ENCODE data around the gene RGSL1.

DNA sequence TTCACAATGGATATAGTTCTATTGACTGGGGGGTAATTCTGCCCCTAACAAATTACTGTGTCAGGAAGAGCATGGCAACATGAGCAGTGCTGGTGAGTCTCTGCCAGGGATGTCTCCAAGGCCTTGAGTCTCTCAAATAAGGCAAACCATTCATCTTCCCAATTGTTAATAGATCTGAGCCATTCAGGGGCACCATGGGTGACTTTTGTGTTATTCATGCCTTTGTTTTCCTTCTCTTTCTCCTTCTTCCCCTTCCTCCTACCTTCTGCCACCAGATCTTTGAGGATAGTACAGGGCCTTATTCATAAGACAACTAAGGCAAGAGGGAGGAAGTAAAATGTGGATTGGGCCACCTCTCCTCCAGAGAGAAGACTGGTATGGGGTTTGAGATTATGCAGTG lies at the start of gene RGSL1:
- TF ChIP-seq, protein P1, sequence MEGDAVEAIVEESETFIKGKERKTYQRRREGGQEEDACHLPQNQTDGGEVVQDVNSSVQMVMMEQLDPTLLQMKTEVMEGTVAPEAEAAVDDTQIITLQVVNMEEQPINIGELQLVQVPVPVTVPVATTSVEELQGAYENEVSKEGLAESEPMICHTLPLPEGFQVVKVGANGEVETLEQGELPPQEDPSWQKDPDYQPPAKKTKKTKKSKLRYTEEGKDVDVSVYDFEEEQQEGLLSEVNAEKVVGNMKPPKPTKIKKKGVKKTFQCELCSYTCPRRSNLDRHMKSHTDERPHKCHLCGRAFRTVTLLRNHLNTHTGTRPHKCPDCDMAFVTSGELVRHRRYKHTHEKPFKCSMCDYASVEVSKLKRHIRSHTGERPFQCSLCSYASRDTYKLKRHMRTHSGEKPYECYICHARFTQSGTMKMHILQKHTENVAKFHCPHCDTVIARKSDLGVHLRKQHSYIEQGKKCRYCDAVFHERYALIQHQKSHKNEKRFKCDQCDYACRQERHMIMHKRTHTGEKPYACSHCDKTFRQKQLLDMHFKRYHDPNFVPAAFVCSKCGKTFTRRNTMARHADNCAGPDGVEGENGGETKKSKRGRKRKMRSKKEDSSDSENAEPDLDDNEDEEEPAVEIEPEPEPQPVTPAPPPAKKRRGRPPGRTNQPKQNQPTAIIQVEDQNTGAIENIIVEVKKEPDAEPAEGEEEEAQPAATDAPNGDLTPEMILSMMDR (IDR thresholded peaks at IDR 0.05; ENCODE audit: insufficient read depth, low read length, poor library complexity, severe bottlenecking), result no peak
- TF ChIP-seq EZH2phosphoT487 (conservative IDR thresholded peaks at IDR 0.05; ENCODE audit: low read length), result no peak
